DND-41 (cell line): ENCODE results near the gene NDUFS3.

Experiments used
- EZH2 ChIP-seq: IDR thresholded peaks from 3 replicates; pipeline ENCODE4 v1.6.1; 2012; ENCODE audit warnings: borderline replicate concordance, low read depth, mild to moderate bottlenecking, moderate library complexity, low read length, inconsistent platforms; ENCODE audit not compliant: severe bottlenecking
- TF ChIP-seq, protein P1 (sequence below): IDR thresholded peaks from 2 replicates; pipeline ENCODE4 v1.5.1; 2012; ENCODE audit warnings: borderline replicate concordance, low read length, moderate library complexity, mild to moderate bottlenecking; ENCODE audit not compliant: poor library complexity, severe bottlenecking; ENCODE audit errors: extremely low read depth

DNA sequence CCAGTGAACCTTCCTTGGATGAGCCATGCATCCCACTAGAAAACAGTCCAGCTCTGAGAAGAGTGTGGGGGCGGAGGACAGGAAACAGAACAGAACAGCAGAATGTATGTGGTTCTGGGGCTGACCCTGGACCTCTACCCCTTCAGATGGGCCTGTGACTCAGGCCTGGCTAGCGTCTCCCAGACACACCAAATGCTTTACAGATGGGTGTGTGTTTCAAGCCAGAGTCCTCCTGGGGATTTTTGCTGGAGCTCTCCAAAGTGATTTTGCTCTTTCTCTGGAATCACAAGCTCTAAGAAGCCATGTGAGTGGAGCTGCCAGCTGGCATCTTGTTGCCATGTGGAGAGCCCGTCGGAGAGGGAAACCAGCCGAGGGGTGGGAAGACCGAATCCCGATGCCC, 28.5 kb downstream of the NDUFS3 start:
- TF ChIP-seq, protein P1, sequence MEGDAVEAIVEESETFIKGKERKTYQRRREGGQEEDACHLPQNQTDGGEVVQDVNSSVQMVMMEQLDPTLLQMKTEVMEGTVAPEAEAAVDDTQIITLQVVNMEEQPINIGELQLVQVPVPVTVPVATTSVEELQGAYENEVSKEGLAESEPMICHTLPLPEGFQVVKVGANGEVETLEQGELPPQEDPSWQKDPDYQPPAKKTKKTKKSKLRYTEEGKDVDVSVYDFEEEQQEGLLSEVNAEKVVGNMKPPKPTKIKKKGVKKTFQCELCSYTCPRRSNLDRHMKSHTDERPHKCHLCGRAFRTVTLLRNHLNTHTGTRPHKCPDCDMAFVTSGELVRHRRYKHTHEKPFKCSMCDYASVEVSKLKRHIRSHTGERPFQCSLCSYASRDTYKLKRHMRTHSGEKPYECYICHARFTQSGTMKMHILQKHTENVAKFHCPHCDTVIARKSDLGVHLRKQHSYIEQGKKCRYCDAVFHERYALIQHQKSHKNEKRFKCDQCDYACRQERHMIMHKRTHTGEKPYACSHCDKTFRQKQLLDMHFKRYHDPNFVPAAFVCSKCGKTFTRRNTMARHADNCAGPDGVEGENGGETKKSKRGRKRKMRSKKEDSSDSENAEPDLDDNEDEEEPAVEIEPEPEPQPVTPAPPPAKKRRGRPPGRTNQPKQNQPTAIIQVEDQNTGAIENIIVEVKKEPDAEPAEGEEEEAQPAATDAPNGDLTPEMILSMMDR: no peak
- no peak for TF ChIP-seq EZH2
